HG02852 (cell line): Measurements from ENCODE around the gene SPHK1.

Experiments used
- ATAC-seq: cut with Tn5 transposase; IDR thresholded peaks from one replicate; pipeline ENCODE4 v1.9.1; 2021; ENCODE audit warnings: mild to moderate bottlenecking, moderate library complexity; ENCODE audit not compliant: unreplicated experiment

The SPHK1 gene

GRCh38 chr17:76405607-76405966 is 21.2 kb downstream of the SPHK1 start:
- no peak for ATAC-seq

- no peak for ATAC-seq
These were observed 21.7 kb downstream of the SPHK1 start for GRCh38 chr17:76405967-76406647.

DNA sequence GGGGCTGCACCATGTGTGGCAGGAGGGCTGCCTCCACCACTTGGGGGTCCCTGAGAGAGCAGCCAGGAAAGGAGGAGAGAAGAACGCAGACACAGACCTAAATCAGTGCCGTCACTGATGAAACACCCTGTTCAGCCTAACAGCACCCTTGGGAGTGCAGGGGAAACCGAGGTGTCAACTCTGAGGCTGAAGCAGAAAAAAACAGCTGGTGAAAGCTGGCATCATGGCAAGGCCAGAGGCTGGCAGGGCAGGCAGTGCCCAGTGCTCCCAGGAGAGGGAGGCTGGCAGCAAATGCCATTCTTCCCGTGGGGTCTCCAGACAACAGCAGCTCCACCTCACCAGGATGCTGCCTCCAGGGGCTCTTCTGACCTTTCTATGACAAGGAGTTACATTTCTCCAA is 23.1 kb downstream of the SPHK1 start:
- ATAC-seq = no peak

- ATAC-seq = no peak
These were observed 23.8 kb downstream of the SPHK1 start for GRCh38 chr17:76408037-76408849.

DNA sequence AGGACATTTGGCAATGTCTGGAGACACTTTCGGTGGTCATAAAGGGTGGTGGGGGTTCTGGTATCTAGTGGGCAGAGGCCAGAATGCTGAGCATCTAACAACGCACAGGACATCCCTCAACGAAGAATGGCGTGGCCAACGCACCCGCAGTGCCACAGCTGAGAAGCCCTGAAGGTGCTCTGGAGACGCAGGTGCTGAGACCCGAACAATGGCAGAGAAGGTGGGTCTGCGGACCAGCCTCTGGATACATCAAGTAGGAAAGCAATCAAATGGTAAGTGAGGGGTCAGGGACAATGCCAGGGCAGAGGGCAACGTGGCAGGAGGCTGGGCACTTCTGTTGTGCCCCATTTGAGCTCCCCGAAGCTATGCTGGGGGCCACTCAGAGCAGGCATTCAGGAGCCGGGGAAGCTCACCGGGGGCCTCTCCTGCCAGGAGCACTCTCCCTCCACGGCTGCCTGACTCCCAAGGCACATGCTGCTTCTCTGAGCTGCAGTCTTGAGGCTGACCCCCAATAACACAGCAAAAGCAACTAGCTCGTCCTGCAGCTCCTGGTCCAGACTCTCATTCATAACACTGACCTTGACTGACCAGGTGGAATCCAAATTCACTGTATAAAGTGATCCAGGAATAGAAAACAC is 26.0 kb downstream of the SPHK1 start:
- ATAC-seq = no peak

GRCh38 chr17:76411247-76411646 is 26.8 kb downstream of the SPHK1 start:
- ATAC-seq = no peak

- no peak for ATAC-seq
These were observed 30.2 kb downstream of the SPHK1 start for GRCh38 chr17:76414334-76415295.

DNA sequence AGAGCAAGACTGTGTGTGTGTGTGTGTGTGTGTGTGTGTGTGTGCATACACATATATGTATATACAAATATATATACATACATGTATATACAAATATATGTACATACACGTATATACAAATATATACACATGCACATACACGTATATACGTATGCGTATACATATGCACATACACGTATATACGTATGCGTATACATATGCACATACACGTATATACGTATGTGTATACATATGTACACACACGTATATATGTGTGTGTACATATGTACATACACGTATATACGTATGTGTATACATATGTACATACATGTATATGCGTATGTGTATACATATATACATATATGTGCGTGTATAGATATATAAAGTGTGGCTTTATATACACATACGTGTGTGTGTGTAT is 31.4 kb downstream of the SPHK1 start:
- no peak for ATAC-seq

- no peak for ATAC-seq
These were observed 32.0 kb downstream of the SPHK1 start for GRCh38 chr17:76416457-76416856.

DNA sequence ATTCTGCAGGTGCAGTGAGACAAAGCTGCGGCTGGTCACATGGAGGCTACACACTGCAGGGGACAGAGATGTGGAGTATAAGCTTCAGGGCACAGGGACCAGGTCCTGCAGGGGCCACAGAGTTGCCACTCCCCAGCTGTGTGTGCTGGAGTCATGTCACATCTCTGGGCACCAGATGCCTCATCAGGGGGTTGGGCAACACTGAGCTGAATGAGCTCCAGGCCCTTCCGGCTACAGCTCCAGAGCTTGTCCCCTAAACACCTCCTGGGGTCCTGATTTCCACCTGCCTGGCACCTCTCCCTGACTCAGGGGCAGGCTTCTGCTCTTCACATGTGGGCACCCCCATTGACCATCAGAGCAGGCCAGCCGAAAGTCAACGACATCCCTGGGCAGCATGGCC is 32.5 kb downstream of the SPHK1 start:
- ATAC-seq = no peak

DNA sequence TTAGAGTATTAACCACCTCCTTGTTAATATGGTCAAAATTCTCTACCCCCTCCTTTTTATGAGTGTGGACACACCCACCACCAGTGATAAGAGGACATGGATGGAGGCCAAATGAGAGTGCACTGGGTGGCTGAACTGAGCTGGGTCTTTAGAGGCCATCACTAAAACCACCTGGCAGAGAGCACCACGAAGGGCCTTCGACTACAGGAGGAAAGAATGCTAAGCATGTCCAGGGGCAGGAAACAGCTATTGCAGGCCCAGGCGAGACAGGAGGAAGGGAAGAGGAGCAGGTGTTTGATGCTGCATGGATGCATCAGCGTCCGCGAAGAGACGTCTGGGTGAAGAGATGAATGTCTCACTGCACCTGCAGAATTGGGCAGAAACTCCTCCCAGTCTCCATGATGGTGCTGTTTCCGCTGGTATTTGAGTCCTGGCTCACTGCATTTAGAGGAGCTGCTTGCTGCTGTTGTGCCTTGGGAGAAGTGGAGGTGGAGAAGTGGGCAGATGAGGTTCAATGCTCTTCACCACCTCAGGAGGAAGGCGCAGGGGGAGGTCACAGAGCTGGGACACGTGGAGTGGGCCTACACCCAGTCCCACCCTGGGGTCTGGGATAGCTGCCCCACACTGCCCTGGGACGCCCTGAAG is 33.2 kb downstream of the SPHK1 start:
- no peak for ATAC-seq

DNA sequence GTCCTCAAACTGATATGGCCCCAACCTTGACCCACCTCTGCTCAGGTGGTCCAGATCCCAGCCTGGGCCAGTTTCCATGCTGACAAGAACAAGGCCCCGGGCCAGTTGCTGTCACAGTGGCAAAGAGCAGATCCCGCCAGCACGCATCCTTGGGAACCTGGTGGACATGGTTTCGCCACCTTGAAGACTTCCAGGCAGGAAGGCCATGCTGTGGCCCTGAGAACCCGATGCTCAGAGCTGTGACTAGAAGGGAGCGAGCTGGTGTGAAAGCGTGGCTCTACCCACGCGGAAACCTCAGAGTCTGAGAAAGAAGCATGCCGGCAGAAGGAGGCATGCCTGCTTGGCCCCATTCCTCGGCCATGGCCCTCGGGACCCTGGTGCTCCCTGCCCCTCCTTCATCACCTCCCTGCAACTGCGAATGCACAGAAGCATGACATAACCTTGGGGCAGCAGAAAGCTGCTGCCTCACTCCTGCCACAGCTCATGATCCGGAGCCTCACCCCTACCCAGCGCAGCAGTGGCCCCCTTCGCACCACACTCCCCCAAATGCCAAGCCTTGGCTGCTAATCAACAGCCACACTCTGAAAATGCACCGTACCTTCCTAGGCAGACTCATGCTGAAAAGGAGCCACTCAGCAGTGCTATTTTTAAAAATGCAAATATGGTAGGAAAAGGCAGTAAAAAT is 35.3 kb downstream of the SPHK1 start:
- no peak for ATAC-seq

- ATAC-seq = no peak
These were observed 36.1 kb downstream of the SPHK1 start for GRCh38 chr17:76420356-76421043.

GRCh38 chr17:76421044-76421407 is 36.6 kb downstream of the SPHK1 start:
- no peak for ATAC-seq

DNA sequence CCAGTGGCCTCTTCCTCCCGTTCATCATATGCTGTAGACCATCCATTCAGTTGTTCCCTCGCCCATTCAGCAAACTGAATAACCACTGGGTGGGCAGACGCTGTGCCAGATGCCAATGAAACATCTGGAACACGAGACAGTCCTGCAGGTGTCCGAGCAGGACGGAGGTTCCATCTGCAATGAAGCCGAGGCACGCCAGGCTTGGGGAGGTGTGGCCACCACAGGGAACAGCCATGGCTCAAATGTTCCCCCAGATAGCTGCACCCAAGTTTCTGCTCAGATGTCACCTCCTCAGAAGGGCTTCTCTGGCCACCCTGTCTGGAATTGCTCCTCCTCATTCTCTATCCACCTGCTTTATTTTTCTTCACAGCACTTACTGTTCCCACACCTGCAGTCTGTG is 38.0 kb downstream of the SPHK1 start:
- ATAC-seq = no peak

DNA sequence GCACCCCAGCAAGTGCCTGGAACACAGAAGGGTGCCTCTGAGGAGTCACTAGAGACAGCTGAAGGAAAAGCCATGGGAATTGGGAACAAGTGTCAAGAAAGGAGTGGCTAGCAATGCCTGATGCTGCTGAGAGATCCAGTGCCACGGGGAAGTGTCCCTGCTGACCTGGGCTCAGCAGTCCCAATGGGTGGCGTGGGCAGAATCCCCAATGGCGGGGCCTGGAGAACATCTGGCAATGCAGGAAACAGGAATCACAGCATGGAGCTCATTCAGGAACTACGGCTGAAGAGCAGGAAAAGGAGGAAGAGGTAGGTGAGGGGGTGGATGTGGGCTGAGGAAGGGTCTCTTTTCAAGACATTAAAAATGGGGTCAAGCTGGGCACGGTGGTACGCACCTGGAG is 38.5 kb downstream of the SPHK1 start:
- ATAC-seq = no peak

- ATAC-seq = no peak
These were observed 42.4 kb downstream of the SPHK1 start for GRCh38 chr17:76426853-76427252.

GRCh38 chr17:76427501-76428231 is 43.3 kb downstream of the SPHK1 start:
- ATAC-seq = no peak

DNA sequence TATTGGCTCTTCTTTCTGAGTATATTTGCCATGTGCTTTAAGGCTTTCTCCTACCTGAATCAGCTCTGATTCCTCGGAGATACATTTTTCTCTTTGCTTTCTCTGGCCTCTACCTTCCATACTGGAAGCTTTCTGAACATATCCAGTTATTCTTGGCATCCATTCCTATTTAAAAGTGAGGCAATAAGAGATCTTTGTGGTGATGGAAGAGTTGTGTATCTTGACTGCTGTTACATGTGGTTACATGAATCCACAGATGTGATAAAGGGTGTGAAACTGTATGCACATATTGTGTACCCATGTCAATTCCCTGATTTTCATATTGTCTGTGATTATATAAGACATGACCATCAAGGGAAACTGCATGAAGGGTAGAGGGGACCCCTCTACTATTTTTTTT is 44.1 kb downstream of the SPHK1 start:
- no peak for ATAC-seq
